Colon (tissue), 2 donors: Measurements from ENCODE around the gene DHX9.

Experiments
- FAIRE-seq: peaks from 2 replicates; lab custom pipeline; 2012; peaks lifted over from hg19 to GRCh38; lab: Jason Lieb, UNC
- donor health status: control.
- donor health status: control.

Gene DHX9

GRCh38 chr1:182841368-182841988, 2.3 kb downstream of the DHX9 start:
- no peak for FAIRE-seq

- no peak for FAIRE-seq
Measured at GRCh38 chr1:182842265-182842664, 3.1 kb downstream of the DHX9 start.

- FAIRE-seq = no peak
Measured at GRCh38 chr1:182845379-182845778, 6.2 kb downstream of the DHX9 start.

- FAIRE-seq = no peak
Measured at GRCh38 chr1:182845894-182846293, 6.7 kb downstream of the DHX9 start.

GRCh38 chr1:182847105-182847504, 8.0 kb downstream of the DHX9 start:
- FAIRE-seq = no peak

- no peak for FAIRE-seq
Measured at GRCh38 chr1:182848736-182849135, 9.6 kb downstream of the DHX9 start.

- FAIRE-seq = no peak
Measured at GRCh38 chr1:182850319-182850718, 11.2 kb downstream of the DHX9 start.

GRCh38 chr1:182851825-182852224, 12.7 kb downstream of the DHX9 start:
- FAIRE-seq = no peak

- no peak for FAIRE-seq
Measured at GRCh38 chr1:182855911-182856310, 16.8 kb downstream of the DHX9 start.

GRCh38 chr1:182857212-182857611, 18.1 kb downstream of the DHX9 start:
- no peak for FAIRE-seq

GRCh38 chr1:182860658-182861057, 21.5 kb downstream of the DHX9 start:
- FAIRE-seq = no peak

GRCh38 chr1:182861994-182862393, 22.8 kb downstream of the DHX9 start:
- no peak for FAIRE-seq

GRCh38 chr1:182862827-182863226, 23.7 kb downstream of the DHX9 start:
- FAIRE-seq = no peak

GRCh38 chr1:182863940-182864339, 24.8 kb downstream of the DHX9 start:
- FAIRE-seq = no peak

- no peak for FAIRE-seq
Measured at GRCh38 chr1:182867861-182868260, 28.7 kb downstream of the DHX9 start.

- FAIRE-seq = no peak
Measured at GRCh38 chr1:182869241-182869666, 30.1 kb downstream of the DHX9 start.

GRCh38 chr1:182872881-182873280, 33.7 kb downstream of the DHX9 start:
- no peak for FAIRE-seq

- no peak for FAIRE-seq
Measured at GRCh38 chr1:182875889-182876288, 36.7 kb downstream of the DHX9 start.

- FAIRE-seq = no peak
Measured at GRCh38 chr1:182877331-182877730, 38.2 kb downstream of the DHX9 start.

GRCh38 chr1:182877842-182878241, 38.7 kb downstream of the DHX9 start:
- FAIRE-seq = no peak

- no peak for FAIRE-seq
Measured at GRCh38 chr1:182884872-182885271, 45.7 kb downstream of the DHX9 start.

GRCh38 chr1:182885591-182885990, 46.4 kb downstream of the DHX9 start:
- FAIRE-seq = no peak

GRCh38 chr1:182886985-182887384, 47.8 kb downstream of the DHX9 start:
- no peak for FAIRE-seq

GRCh38 chr1:182888736-182889531, 49.8 kb downstream of the DHX9 start:
- FAIRE-seq = no peak
